ENCODE measurements around the gene FUS. TPM values are rescaled to one million over a fixed set of nuclear protein-coding genes. Genes with fewer than 3 reads are reported as not detected.

The FUS gene
- total and polyA plus RNA-seq, 10 donors = 119 to 694 (median 337) TPM

GRCh38 chr16:31131416-31131815 lies 48.5 kb upstream of the FUS start:
- H3K27ac ChIP-seq = peak overlapping the region in 2 of 8 donors; percentile 92 to 99
- H3K27me3 ChIP-seq (replicated peaks in 1 of 7) = no peaks in the 10 kb centered on the region
- H3K9me3 ChIP-seq = no peaks in the 10 kb centered on the region
- H3K4me1 ChIP-seq = peaks cover 0 to 70% (median 30%) of the 10 kb centered on the region in 6 donors
- TF ChIP-seq POLR2AphosphoS5 (IDR thresholded peaks at IDR 0.05) = no peak
- no peak for TF ChIP-seq POLR2A (IDR thresholded peaks at IDR 0.05)
- TF ChIP-seq CTCF (IDR thresholded peaks at IDR 0.05 in 8 of 11, conservative IDR thresholded peaks at IDR 0.05 in 3 of 11) = no peak
- no peak for DNase-seq
- no peak overlapping the region for H3K4me3 ChIP-seq
- intact Hi-C loops (cut with DNase I; ENCODE audit: low total_unique reads) = no loop called here
- peaks cover 0 to 71% (median 53%) of the 10 kb centered on the region in 6 donors for H3K36me3 ChIP-seq
- 89 to 97% (median 96%) methylated on average over 8 to 11 of the region's 11 CpGs for WGBS, 5 donors

- H3K27me3 ChIP-seq (replicated peaks in 1 of 7) = no peaks in the 10 kb centered on the region
- H3K4me3 ChIP-seq = no peak overlapping the region
- intact Hi-C loops (cut with DNase I; ENCODE audit: low total_unique reads) = no loop called here
- TF ChIP-seq POLR2A (IDR thresholded peaks at IDR 0.05) (no peak), POLR2AphosphoS5 (IDR thresholded peaks at IDR 0.05) (peak in 1 of 3 donors; percentile 3)
- H3K27ac ChIP-seq = peak overlapping the region in 1 of 8 donors; percentile 99
- peaks cover 0 to 67% (median 52%) of the 10 kb centered on the region in 6 donors for H3K36me3 ChIP-seq
- H3K9me3 ChIP-seq = no peaks in the 10 kb centered on the region
- WGBS, 5 donors = 78 to 90% (median 85%) methylated on average over 1 to 5 of the region's 5 CpGs
- H3K4me1 ChIP-seq = peaks cover 0 to 65% (median 30%) of the 10 kb centered on the region in 6 donors
- no peak for DNase-seq
Measured at GRCh38 chr16:31131841-31132271, 48.1 kb upstream of the FUS start.

- no peaks in the 10 kb centered on the region for H3K9me3 ChIP-seq
- intact Hi-C loops (cut with DNase I; ENCODE audit: low total_unique reads) = no loop called here
Measured at GRCh38 chr16:31132303-31132979, 47.5 kb upstream of the FUS start.

GRCh38 chr16:31133046-31133501 lies 46.9 kb upstream of the FUS start:
- Histone ChIP-seq H3K27me3 (replicated peaks in 1 of 7) (no peaks in the 10 kb centered on the region), H3K4me1 (peaks cover 0 to 53% (median 22%) of the 10 kb centered on the region in 6 donors), H3K27ac (no peak overlapping the region), H3K4me3 (no peak overlapping the region), H3K36me3 (peaks cover 0 to 55% (median 42%) of the 10 kb centered on the region in 6 donors), H3K9me3 (no peaks in the 10 kb centered on the region)
- WGBS, 5 donors = 85 to 93% (median 91%) methylated on average over 4 to 6 of the region's 6 CpGs
- intact Hi-C loops (cut with DNase I; ENCODE audit: low total_unique reads) = no loop called here
- no peak for DNase-seq
- TF ChIP-seq POLR2A (IDR thresholded peaks at IDR 0.05) (no peak), POLR2AphosphoS5 (IDR thresholded peaks at IDR 0.05) (peak in 1 of 3 donors; percentile 32)

More at GRCh38 chr16:31132303-31132979, 47.5 kb upstream of the FUS start:
- H3K36me3 ChIP-seq = peaks cover 0 to 61% (median 46%) of the 10 kb centered on the region in 6 donors
- TF ChIP-seq CTCF (IDR thresholded peaks at IDR 0.05 in 8 of 11, conservative IDR thresholded peaks at IDR 0.05 in 3 of 11) = no peak
- no peak for TF ChIP-seq POLR2A (IDR thresholded peaks at IDR 0.05)
- TF ChIP-seq POLR2AphosphoS5 (IDR thresholded peaks at IDR 0.05) = peak in 2 of 3 donors; percentile 9 to 40
- no peak overlapping the region for H3K4me3 ChIP-seq
- WGBS, 5 donors = 91 to 92% (median 92%) methylated on average over 14 to 20 of the region's 20 CpGs
- H3K4me1 ChIP-seq = peaks cover 0 to 60% (median 27%) of the 10 kb centered on the region in 6 donors
- no peak for DNase-seq
- H3K27ac ChIP-seq = peak overlapping the region in 1 of 8 donors; percentile 99
- H3K27me3 ChIP-seq (replicated peaks in 1 of 7) = no peaks in the 10 kb centered on the region

- Histone ChIP-seq H3K36me3 (peaks cover 0 to 44% (median 35%) of the 10 kb centered on the region in 6 donors), H3K27ac (peak overlapping the region in 2 of 8 donors; percentile 21 to 36), H3K4me3 (no peak overlapping the region), H3K9me3 (no peaks in the 10 kb centered on the region), H3K27me3 (replicated peaks in 1 of 7) (no peaks in the 10 kb centered on the region), H3K4me1 (peaks cover 0 to 54% (median 20%) of the 10 kb centered on the region in 6 donors)
- TF ChIP-seq CTCF (IDR thresholded peaks at IDR 0.05 in 8 of 11, conservative IDR thresholded peaks at IDR 0.05 in 3 of 11) = no peak
- 46 to 69% (median 50%) methylated on average over 5 of the region's 5 CpGs for WGBS, 5 donors
- intact Hi-C loops (cut with DNase I; ENCODE audit: low total_unique reads) = no loop called here
- DNase-seq = no peak
Measured at GRCh38 chr16:31134091-31134571, 45.8 kb upstream of the FUS start.
